Endometrial microvascular endothelial cells (primary cell): Measurements from ENCODE around the gene CGNL1. TPM values are rescaled to one million over a fixed set of nuclear protein-coding genes. Genes with fewer than 3 reads are reported as not detected.

Experiments
- in situ Hi-C: cut with HindIII; loops from 2 replicates; pipeline ENCODE4 v1.10.0; 2017; ENCODE audit warnings: low sequenced_read_pairs, low pct_unique_long_range_greater_than_20kb; ENCODE audit errors: inconsistent ontology term
- total RNA-seq: library from RNA; depleted of rRNA; stranded (reverse); fragments of >200 nt; gene quantifications from one replicate; pipeline ENCODE4 v1.2.3, GENCODE V29; 2015; ENCODE audit errors: inconsistent ontology term

Gene CGNL1
- total RNA-seq, 1 donor from 2014 or later: 3.3 TPM

GRCh38 chr15:57411945-57412768 lies 35.9 kb downstream of the CGNL1 start:
- in situ Hi-C loops: no loop called here

DNA sequence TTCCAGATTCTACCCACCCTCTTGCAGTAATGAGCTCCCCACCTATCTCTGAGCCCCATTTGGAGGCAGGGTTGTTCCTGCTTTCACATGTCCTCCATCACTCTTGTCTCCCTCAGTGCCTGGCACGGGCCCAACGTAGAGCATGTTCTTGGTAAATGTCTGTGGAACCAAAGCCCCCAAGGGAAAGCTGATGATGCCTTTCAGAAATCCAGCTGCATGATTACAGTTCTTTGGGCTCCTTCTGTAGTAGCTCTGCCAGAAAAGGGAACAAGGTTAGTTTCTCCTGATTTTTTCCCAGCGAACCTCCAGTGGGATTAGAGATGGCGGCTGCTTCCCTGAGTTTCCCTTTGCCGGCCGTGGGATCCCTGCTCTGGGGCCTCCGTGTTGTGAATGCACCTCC lies 39.3 kb downstream of the CGNL1 start:
- in situ Hi-C loops: no loop called here

- in situ Hi-C loops: no loop called here
Observed at GRCh38 chr15:57418635-57419034, 42.3 kb downstream of the CGNL1 start.

DNA sequence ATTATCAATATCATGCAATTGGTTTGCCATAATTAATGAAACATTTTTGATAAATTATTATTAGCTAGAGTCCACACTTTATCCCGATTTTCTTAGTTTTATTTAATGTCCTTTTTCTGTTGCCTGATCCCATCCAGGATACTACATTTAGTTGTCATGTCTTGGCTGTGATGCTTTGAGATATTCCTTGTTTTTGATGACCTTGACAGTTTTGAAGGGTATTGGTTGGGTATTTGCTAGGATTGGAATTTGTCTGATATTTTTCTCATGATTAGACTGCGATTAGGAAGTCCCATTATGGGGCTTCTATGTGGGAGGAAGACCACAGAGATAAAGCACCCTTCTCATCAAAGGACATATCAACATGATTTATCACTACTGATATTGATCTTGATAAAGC lies 43.0 kb downstream of the CGNL1 start:
- in situ Hi-C loops: no loop called here

- in situ Hi-C loops: no loop called here
Observed at GRCh38 chr15:57421110-57421509, 44.8 kb downstream of the CGNL1 start.

DNA sequence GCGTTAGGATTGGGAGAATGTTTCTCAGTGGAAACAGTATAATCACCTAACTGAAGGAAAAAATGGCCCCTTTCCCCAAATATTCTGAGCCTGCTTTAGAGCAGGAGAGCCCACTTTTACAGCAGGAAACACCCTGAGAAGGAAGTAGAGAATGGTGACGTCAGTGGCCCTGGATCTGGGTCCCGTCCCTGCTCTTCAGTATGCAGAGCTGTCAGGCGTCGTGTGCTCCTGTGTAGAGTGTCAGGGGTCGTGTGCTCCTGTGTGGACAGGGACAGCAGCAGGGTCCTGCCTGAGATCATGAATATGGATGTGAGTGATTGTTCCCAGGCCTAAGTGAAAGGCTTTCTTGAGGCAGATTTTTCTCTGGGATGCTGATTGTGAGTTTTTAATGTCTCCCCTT lies 45.2 kb downstream of the CGNL1 start:
- in situ Hi-C loops: no loop called here

DNA sequence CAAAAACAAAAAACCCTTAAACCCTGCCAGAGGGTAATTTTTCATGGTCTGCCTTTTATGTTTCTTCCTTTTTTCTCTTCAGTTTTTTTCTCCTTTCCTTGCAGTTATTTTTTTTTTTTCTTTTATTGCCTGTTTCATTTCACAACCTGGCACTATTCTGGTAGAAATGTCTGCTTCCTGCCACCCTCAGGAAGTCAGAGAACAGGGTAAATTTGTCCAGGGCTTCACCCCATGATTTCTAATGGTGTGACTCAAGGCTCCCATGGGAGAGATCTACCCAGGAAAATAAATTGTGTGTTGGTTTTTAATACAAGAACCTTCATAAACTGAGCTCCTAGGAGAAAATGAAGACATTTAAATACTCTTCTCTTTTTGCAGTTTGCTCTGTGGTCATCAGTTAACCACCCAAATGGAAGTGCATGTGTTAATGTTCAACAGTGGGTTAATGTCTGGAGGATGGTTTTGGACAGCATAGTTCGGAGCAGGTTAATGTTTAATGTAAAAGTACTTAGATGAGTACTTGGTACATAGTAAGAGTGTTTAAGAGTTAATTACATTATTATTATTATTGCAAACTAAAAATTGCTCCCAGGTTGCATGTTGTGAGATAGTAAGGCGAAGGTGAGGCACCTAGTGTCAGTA lies 45.9 kb downstream of the CGNL1 start:
- in situ Hi-C loops: no loop called here

DNA sequence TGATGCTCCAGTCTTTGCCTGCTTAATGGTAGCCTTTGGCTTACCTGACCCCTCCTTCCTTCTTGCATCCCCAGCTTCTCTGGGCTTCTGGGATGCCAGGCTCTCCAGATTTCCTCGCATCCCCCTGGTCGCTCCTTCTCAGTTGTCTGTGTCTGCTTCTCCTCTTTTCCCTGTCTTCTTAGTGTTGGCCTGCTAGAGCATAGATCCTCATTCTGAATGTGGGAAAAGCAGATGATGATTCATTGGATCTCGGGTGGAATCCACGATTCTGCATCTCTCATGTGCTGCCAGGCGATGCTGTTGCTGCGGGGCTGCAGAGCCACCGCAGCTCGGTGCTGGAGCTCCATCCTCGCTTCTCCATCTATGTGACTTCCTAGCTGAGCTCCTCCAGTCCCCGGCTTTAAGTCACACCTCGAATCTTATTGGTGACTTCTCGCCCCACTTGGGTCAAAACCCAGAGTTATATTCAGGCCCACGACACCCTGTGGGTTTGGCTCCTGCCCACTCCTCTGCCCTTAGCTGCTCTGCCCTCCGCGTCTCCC lies 47.4 kb downstream of the CGNL1 start:
- in situ Hi-C loops: no loop called here

GRCh38 chr15:57424628-57425405 lies 48.5 kb downstream of the CGNL1 start:
- in situ Hi-C loops: no loop called here

GRCh38 chr15:57425842-57426241 lies 49.5 kb downstream of the CGNL1 start:
- in situ Hi-C loops: no loop called here

DNA sequence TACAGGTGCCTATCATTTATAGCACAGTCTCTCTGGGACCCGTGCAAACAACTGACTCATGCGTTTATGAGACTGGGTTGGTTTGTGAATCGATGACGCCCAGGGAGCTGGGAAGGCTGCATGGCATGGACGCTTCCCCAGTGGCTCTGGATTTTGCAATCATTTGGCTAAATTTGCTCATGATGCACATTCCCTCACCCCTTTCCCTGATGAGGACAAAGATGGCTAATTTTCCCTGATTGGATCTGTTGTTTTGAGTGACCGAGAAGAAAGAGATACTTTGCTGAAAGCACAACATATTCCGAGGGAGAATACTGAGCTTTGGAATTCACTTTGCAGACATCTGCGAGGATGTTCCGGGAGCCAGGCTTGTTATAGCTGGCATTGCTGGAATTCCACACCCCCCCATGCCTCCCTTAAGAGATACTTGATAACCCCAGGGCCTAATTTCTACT lies 51.1 kb downstream of the CGNL1 start:
- in situ Hi-C loops: no loop called here

DNA sequence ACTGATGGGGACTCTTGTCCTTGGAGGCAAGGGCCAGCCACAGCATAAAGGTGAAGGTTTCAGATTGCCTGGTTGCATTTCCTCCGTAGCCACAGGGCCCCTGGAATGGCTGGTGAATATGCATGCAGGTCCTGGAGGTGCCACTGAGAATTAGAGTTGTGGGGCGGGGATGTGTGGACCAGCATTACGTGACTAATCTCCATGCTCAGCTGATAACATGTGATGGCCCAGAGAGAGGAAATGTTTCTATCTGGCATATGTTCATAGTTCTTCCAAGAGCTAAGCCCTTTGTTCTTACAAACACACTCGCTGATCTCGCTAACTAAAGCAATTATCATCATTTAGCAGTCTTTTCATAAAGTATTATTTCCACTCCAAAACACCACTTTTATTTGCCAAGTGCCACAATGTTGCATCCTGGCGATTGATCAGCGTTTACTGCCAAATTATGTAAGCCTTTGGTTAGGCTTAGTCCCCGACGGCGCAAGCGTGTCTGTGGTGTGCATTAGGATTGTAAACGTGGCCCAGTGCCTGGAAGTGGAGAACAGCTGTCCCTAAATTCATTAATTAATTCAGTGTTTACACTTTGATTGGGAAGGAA lies 55.9 kb downstream of the CGNL1 start:
- in situ Hi-C loops: loop anchor here (5.0 kb wide), 1 partner anchor 40 kb away; no protein-coding TSS in a partner anchor

GRCh38 chr15:57436166-57436565 lies 59.9 kb downstream of the CGNL1 start:
- in situ Hi-C loops: no loop called here

DNA sequence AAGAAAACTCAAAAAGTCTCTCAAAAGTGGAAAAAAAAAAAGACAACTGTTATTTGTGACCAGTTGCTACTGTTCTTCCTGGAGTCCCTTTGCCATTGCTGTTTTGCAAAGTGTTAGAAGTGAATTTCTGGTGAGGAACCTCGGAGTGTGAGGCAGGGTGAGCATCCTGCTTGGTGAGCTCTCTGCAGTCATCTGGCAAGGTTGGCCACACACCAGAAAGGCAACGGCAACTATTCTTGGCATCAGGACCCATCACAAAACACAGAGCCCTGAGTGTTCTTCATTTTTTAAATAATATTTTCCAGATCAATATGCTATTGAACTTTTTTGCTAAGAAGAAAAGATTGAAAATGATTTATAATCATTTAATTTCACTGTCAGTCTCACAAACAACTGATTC lies 60.7 kb downstream of the CGNL1 start:
- in situ Hi-C loops: no loop called here

DNA sequence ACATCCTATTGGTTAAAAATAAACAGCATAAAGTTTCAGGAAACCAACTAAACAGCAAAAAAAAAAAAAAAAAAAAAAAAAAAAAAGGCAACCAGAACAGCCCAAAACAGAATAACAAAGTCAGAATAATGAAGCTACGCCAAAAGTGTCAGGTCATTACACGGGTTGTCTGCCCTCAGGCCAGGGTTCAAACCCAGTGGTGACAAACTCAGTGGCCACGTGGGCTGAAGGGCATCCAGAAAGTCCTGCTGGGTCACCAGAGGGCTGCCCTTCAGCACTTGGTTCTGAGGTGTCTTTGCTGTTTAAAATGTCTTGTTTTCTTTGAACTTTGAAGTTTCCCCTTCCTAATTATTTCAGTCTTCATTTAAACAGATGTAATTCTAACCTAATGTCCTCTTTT lies 61.3 kb downstream of the CGNL1 start:
- in situ Hi-C loops: no loop called here

GRCh38 chr15:57438166-57438565 lies 61.9 kb downstream of the CGNL1 start:
- in situ Hi-C loops: no loop called here

DNA sequence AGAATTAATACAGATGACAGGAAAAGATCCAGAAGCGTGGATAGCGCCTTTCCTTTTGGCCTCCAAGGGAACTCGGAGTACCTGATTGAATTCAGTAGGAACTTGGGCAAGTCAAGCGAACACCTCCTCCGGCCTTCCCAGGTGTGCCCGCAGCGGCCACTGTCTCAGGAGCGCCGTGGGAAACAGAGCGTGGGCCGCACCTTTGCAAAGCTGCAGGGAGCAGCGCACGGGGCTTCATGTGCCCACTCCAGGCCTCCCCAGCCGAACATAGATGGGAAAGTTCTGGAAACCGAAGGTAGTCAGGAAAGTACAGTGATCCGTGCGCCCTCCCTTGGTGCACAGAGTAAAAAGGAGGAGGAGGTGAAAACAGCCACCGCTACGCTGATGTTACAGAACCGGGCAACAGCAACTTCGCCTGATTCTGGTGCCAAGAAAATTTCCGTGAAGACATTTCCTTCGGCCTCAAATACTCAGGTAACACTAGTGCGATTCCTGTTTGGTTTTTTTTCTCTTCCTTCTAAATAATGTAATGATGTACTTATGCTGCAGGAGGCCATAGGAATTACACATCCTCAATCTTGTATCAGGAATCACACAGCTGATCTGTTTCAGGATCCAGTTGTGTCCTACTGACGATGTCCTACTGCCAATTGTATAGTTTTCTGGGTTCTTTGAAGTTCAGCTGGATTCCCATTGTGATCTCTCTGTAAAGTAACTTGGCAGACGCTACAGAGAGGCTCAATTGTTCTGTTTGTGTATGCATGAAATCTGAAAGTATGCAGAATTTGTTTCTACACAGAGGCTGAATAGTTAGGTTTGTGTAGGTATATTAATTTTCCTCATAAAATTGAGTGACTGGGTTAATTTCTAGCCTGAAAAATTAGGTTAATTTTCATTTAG lies 63.1 kb downstream of the CGNL1 start:
- in situ Hi-C loops: no loop called here

DNA sequence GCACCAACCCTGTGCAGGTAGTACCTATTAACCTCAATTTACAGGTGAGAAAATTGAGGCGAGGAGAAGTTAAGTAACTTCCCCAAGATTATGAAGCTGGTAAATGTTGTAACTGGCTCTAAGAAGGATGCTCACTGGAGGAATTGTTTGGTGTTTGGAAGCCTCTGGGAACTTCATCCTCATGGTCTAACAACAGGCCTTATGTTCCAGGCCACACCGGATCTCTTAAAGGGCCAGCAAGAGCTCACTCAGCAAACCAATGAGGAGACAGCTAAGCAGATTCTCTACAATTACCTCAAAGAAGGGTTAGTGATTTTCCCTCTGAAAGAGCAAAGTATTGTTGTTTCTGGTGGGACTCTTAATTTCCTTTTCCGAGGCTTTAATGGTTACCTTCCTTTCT lies 63.9 kb downstream of the CGNL1 start:
- in situ Hi-C loops: no loop called here
